ENCODE measurements around the gene ZFP36. TPM values are rescaled to one million over a fixed set of nuclear protein-coding genes. Genes with fewer than 3 reads are reported as not detected.

ZFP36 gene
- total and polyA plus RNA-seq, 2 donors (not counting 1 experiment from before 2014, with no cell fraction given) = 260 to 1,633 TPM

DNA sequence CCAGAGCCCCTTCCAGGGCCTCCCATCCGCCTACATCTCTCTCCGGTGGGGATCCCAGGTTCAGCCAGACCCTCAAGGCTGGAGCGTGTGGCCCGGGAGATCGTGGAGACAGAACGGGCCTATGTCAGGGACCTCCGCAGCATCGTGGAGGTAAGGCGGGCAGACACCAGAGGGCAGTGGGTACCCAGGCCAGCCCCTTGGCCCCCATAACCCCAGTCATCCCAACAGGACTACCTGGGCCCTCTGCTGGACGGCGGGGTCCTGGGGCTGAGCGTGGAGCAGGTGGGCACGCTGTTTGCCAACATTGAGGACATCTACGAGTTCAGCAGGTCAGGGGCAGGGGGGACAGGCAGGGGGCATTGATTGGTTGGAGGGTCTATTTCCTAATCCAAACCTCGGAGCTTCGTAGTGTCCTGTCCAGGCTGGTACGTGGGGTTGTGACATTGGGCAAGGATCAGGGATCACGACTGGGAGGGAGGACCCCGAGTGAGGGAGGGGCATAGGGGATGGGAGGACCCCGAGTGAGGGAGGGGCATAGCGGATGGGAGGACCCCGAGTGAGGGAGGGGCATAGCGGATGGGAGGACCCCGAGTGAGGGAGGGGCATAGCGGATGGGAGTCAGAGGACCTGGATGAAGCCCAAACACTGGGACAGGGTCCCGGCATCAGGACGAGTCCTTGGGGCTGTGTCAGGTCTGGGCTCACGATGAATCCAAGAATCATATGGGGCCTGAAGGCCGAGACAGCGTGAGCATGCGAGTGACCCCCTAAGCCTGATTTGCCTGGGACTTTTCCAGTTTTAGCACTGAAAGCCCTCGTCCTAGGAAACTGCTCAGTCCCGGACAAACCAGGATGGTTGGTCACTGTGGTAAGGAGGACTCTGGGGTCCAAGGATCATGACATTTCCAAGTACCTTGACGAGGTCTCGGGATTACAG lies 8.7 kb downstream of the ZFP36 start:
- Histone ChIP-seq H3K79me2 (ENCODE audit: control insufficient read depth, insufficient read depth, low read length) (peaks cover 6% of the 10 kb centered on the region), H3K4me2 (replicated peaks; ENCODE audit: low read depth, low read length, poor library complexity, severe bottlenecking) (no peak overlapping the region), H3K9ac (ENCODE audit: low read length) (no peak overlapping the region), H3K27ac (ENCODE audit: low read length in 2 of 2) (peak overlapping the region in 1 of 2 donors; percentile 26), H3K9me3 (ENCODE audit: control extremely low read depth in 1 of 3, control insufficient read depth in 2 of 3, insufficient read depth in 1 of 3, low read length in 2 of 3) (peaks cover 0 to 2% (median 0%) of the 10 kb centered on the region in 3 donors), H3K36me3 (replicated peaks in 1 of 2; ENCODE audit: control extremely low read depth in 1 of 2, control insufficient read depth in 1 of 2, extremely low read depth in 1 of 2, insufficient read depth in 2 of 2, low read length in 1 of 2) (peaks cover 0 to 24% of the 10 kb centered on the region in 2 experiments), H3K4me3 (ENCODE audit: control extremely low read depth in 1 of 5, extremely low read depth in 1 of 5, insufficient read depth in 1 of 5, low read depth in 2 of 5, low read length in 4 of 5) (no peak overlapping the region), H3K4me1 (ENCODE audit: control insufficient read depth in 2 of 2, insufficient read depth in 2 of 2, low read length in 2 of 2) (peaks cover 21 to 27% of the 10 kb centered on the region in 2 donors), H4K20me1 (ENCODE audit: control insufficient read depth, insufficient read depth, low read length, poor library complexity, severe bottlenecking) (peaks cover 3% of the 10 kb centered on the region), H2AFZ (ENCODE audit: insufficient read depth, low read depth, low read length, poor library complexity, severe bottlenecking) (no peak overlapping the region), H3K27me3 (replicated peaks in 1 of 4; ENCODE audit: control extremely low read depth in 1 of 4, control insufficient read depth in 3 of 4, insufficient read depth in 4 of 4, low read length in 3 of 4) (no peaks in the 10 kb centered on the region)
- no peaks in the 10 kb centered on the region for H3K27me3 Mint-ChIP-seq
- DNase-seq (no peak), ATAC-seq (ENCODE audit: low read depth) (no peak)
- 95% methylated on average over 32 of the region's 35 CpGs for WGBS (ENCODE audit: insufficient coverage)
- TF ChIP-seq CTCF (IDR thresholded peaks at IDR 0.05) (no peak), EZH2 (IDR thresholded peaks at IDR 0.05; ENCODE audit: borderline replicate concordance, insufficient read depth, low read depth, low read length, poor library complexity, severe bottlenecking) (no peak)
- POLR2A ChIA-PET = interaction anchor here (1.1 to 2.5 kb wide), 3 partner anchors 14 to 30 kb away, joined by 3 to 7 read pairs (median 3); partner anchors contain the start of genes RPS16 and SUPT5H
- CTCF ChIA-PET = interaction anchor here (1.1 to 3.2 kb wide), 5 partner anchors 13 to 257 kb away, joined by 3 to 11 read pairs (median 4); partner anchors contain the start of gene EID2B
- no peak overlapping the region for H3K27ac Mint-ChIP-seq
- intact Hi-C loops (cut with micrococcal nuclease) = no loop called here
- peaks cover 40% of the 10 kb centered on the region for H3K4me1 Mint-ChIP-seq
- no peaks in the 10 kb centered on the region for H3K9me3 Mint-ChIP-seq (ENCODE audit: insufficient read depth)
- peak overlapping the region; percentile 41 for H3K4me3 Mint-ChIP-seq

Data from B cell (primary cell).